Panc1 (cell line): ENCODE results near the gene MAP9. TPM values are rescaled to one million over a fixed set of nuclear protein-coding genes. Genes with fewer than 3 reads are reported as not detected.

ENCODE experiments used
- ATAC-seq: fragments of 200-7000 bp; cut with Tn5 transposase; 2 replicates; pipeline ENCODE4 v1.9.1; 2020; ENCODE audit warnings: mild to moderate bottlenecking, moderate library complexity
- BruUV-seq: library from RNA; stranded (reverse); fragments of 400-500 nt; replicated peaks from 2 replicates; lab custom pipeline; 2021; lab: Mats Ljungman, UMichigan
- CTCF ChIA-PET: fragments of 300-600 bp; sonication (Branson Sonifier 250); formaldehyde crosslinking; loops from one replicate; lab custom pipeline; 2022; ENCODE audit warnings: antibody characterized with exemption; lab: Charles Lee
- POLR2A ChIA-PET: fragments of 300-600 bp; sonication (Branson Sonifier 250); formaldehyde crosslinking; loops from one replicate; lab custom pipeline; 2022; ENCODE audit warnings: antibody characterized with exemption; lab: Charles Lee
- DNase-seq: peaks from one replicate; pipeline ENCODE4 v3.0.0-alpha.2; 2010; ENCODE audit warnings: low read depth, low spot score
- H3K27ac ChIP-seq: 2 replicates; pipeline ENCODE4 v1.5.1; 2011; ENCODE audit warnings: mild to moderate bottlenecking, low read length, inconsistent platforms
- H3K27me3 ChIP-seq: fragments of 200-500 bp; sonication (Bioruptor generic); 2 replicates; pipeline ENCODE4 v1.6.0; 2014; ENCODE audit warnings: low read length, inconsistent platforms; ENCODE audit not compliant: control insufficient read depth, insufficient read depth
- H3K36me3 ChIP-seq: fragments of 200-500 bp; sonication (Bioruptor generic); 2 replicates; pipeline ENCODE4 v1.5.1; 2014; ENCODE audit warnings: inconsistent platforms, mild to moderate bottlenecking, low read length, moderate library complexity; ENCODE audit not compliant: control insufficient read depth, insufficient read depth
- H3K4me1 ChIP-seq: 2 replicates; pipeline ENCODE4 v1.5.1; 2011; ENCODE audit warnings: inconsistent platforms, mild to moderate bottlenecking, low read length, moderate library complexity; ENCODE audit not compliant: control insufficient read depth, insufficient read depth
- H3K4me3 ChIP-seq, 2 experiments: 2 replicates each; pipeline ENCODE4 v1.5.1; 2011 to 2012; ENCODE audit warnings: low read depth in 2 of 2, low read length in 2 of 2, mild to moderate bottlenecking in 2 of 2, inconsistent platforms in 1 of 2, moderate library complexity in 1 of 2
- H3K9me3 ChIP-seq: fragments of 200-500 bp; sonication (Bioruptor generic); 2 replicates; pipeline ENCODE4 v1.5.1; 2014; ENCODE audit warnings: low read depth, mild to moderate bottlenecking, inconsistent platforms, low read length, moderate library complexity; ENCODE audit not compliant: control insufficient read depth, insufficient read depth
- CTCF ChIP-seq: fragments of 450-650 bp; IDR thresholded peaks from 2 replicates; pipeline ENCODE4 v1.5.1; 2017; ENCODE audit warnings: mild to moderate bottlenecking
- POLR2AphosphoS5 ChIP-seq: IDR thresholded peaks from 2 replicates; pipeline ENCODE4 v1.6.1; 2012; ENCODE audit warnings: mild to moderate bottlenecking, low read depth, low read length, moderate library complexity
- REST ChIP-seq, 2 experiments: IDR thresholded peaks; 2 replicates each; pipeline ENCODE4 v1.6.1; 2011 to 2012; ENCODE audit warnings: low read depth in 2 of 2, control low read depth in 1 of 2, low read length in 1 of 2, mild to moderate bottlenecking in 1 of 2, moderate library complexity in 1 of 2; ENCODE audit not compliant: insufficient read depth in 1 of 2
- SIN3A ChIP-seq: IDR thresholded peaks from 2 replicates; pipeline ENCODE4 v1.6.1; 2012; ENCODE audit warnings: low read depth, mild to moderate bottlenecking, low read length, moderate library complexity, borderline replicate concordance; ENCODE audit not compliant: insufficient read depth
- TCF7L2 ChIP-seq: IDR thresholded peaks from 2 replicates; pipeline ENCODE4 v1.6.1; 2011; ENCODE audit warnings: mild to moderate bottlenecking, low read depth, low read length, inconsistent platforms
- in situ Hi-C: cut with HindIII; loops from 2 replicates; pipeline ENCODE4 v1.10.0; 2016; ENCODE audit warnings: low sequenced_read_pairs, low pct_unique_long_range_greater_than_20kb
- intact Hi-C: fragments of 100-400 bp; cut with micrococcal nuclease; formaldehyde crosslinking; loops from one replicate; pipeline ENCODE4 v1.10.0; 2022; ENCODE audit not compliant: unreplicated experiment
- total RNA-seq: library from RNA; stranded (reverse); gene quantifications from one replicate; pipeline ENCODE4 v1.2.1, GENCODE V29; 2021; ENCODE audit not compliant: unreplicated experiment

Gene MAP9
- total RNA-seq, 1 experiment from 2014 or later = 9.8 TPM

- ATAC-seq = no peak
- in situ Hi-C loops (no loop called here), intact Hi-C loops (no loop called here)
- Histone ChIP-seq H3K9me3 (no peaks in the 10 kb centered on the region), H3K36me3 (no peaks in the 10 kb centered on the region), H3K27ac (no peak overlapping the region), H3K27me3 (no peaks in the 10 kb centered on the region), H3K4me1 (no peaks in the 10 kb centered on the region), H3K4me3 (no peak overlapping the region)
- ChIA-PET POLR2A (no interaction called here), CTCF (no interaction called here)
- TF ChIP-seq TCF7L2 (no peak), CTCF (no peak), SIN3A (no peak), REST (IDR thresholded peaks at IDR 0.05; ENCODE audit: insufficient read depth in 1 of 2, low read depth in 2 of 2, low read length in 1 of 2) (no peak), POLR2AphosphoS5 (no peak)
- BruUV-seq = no TSS peak
- DNase-seq = no peak
Measured at GRCh38 chr4:155305619-155306018, 71.1 kb downstream of the MAP9 start.

GRCh38 chr4:155304375-155304774, 72.4 kb downstream of the MAP9 start:
- Histone ChIP-seq H3K4me3 (no peak overlapping the region), H3K4me1 (no peaks in the 10 kb centered on the region), H3K27ac (no peak overlapping the region), H3K27me3 (no peaks in the 10 kb centered on the region), H3K36me3 (no peaks in the 10 kb centered on the region), H3K9me3 (no peaks in the 10 kb centered on the region)
- TF ChIP-seq POLR2AphosphoS5 = no peak
- TF ChIP-seq TCF7L2 = no peak
- no TSS peak for BruUV-seq
- intact Hi-C loops (no loop called here), in situ Hi-C loops (no loop called here)
- ChIA-PET POLR2A (no interaction called here), CTCF (no interaction called here)
- ATAC-seq (no peak), DNase-seq (no peak)

GRCh38 chr4:155299103-155299502, 77.7 kb downstream of the MAP9 start:
- H3K36me3 ChIP-seq = no peaks in the 10 kb centered on the region
- TF ChIP-seq SIN3A (no peak), POLR2AphosphoS5 (no peak), REST (IDR thresholded peaks at IDR 0.05; ENCODE audit: insufficient read depth in 1 of 2, low read depth in 2 of 2, low read length in 1 of 2) (no peak), CTCF (no peak)
- no TSS peak for BruUV-seq
- ATAC-seq (no peak), DNase-seq (no peak)
- CTCF ChIA-PET = no interaction called here
- no peak overlapping the region for H3K27ac ChIP-seq
- H3K27me3 ChIP-seq = no peaks in the 10 kb centered on the region
- H3K9me3 ChIP-seq = no peaks in the 10 kb centered on the region
- POLR2A ChIA-PET = no interaction called here
- intact Hi-C loops = no loop called here
- in situ Hi-C loops = no loop called here
- H3K4me3 ChIP-seq = no peak overlapping the region
- H3K4me1 ChIP-seq = no peaks in the 10 kb centered on the region
